Activated T-helper 17 cell treated with anti-CD3 and anti-CD28 coated beads, Interleukin-2, amount 50 U/mL, for 72 hours (primary cell): Measurements from ENCODE around the gene CEACAM6. TPM values are rescaled to one million over a fixed set of nuclear protein-coding genes. Genes with fewer than 3 reads are reported as not detected.
"Not testable (repeated sequence)": the region's sequence is repeated elsewhere in the genome, so short reads cannot be mapped to it uniquely, and the experiment has no call there.

Experiments used
- ATAC-seq: fragments of 150-1000 bp; cut with Tn5 transposase; replicated peaks from 2 replicates; pipeline ENCODE4 v1.10.0; 2021; ENCODE audit warnings: mild to moderate bottlenecking, moderate library complexity
- H3K27ac Mint-ChIP-seq: one replicate; pipeline ENCODE4 v1.8.0; 2022; ENCODE audit warnings: mixed read lengths
- H3K27me3 Mint-ChIP-seq: one replicate; pipeline ENCODE4 v1.8.0; 2022; ENCODE audit warnings: mixed read lengths
- H3K36me3 Mint-ChIP-seq: one replicate; pipeline ENCODE4 v1.8.0; 2022; ENCODE audit warnings: low read depth, mild to moderate bottlenecking, mixed read lengths
- H3K4me1 Mint-ChIP-seq: one replicate; pipeline ENCODE4 v1.8.0; 2022; ENCODE audit warnings: mixed read lengths
- H3K4me3 Mint-ChIP-seq: one replicate; pipeline ENCODE4 v1.8.0; 2022; ENCODE audit warnings: mild to moderate bottlenecking, mixed read lengths
- H3K9me3 Mint-ChIP-seq: one replicate; pipeline ENCODE4 v1.8.0; 2022; ENCODE audit warnings: mixed read lengths
- total RNA-seq, 2 donors: library from RNA; stranded (reverse); gene quantifications; one replicate each; pipeline ENCODE4 v1.2.3, GENCODE V29; 2022

CEACAM6 gene
- not detected for total RNA-seq

DNA sequence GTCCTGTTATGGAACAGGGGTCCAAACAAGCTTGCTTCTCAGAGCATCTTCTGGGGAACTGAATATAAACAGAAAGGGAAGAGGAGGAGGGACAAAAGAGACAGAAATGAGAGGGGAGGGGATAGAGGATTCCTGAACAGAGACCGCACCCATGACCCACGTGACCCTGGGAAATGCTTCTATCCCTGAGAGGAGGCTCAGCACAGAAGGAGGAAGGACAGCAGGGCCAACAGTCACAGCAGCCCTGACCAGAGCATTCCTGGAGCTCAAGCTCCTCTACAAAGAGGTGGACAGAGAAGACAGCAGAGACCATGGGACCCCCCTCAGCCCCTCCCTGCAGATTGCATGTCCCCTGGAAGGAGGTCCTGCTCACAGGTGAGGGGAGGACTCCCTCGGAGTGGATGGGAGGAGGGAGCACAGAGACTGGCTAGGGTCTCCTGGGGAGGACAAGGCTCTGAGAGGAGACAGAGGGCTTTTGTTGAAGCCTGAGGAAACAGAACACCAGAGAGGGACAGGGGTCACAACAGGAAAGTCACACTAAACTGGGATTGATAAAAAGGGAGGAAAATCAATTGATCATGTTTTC is at the start of gene CEACAM6:
Gene CEACAM6, plus strand, starts transcription at position 203 of the 586 bp plus-strand sequence. Its CDS starts 109 bp downstream, at position 312.
- H3K27me3 Mint-ChIP-seq = peaks cover 29% of the 10 kb centered on the region
- ATAC-seq = no peak
- H3K27ac Mint-ChIP-seq = no peak within 1 kb of the TSS
- H3K4me1 Mint-ChIP-seq = peaks cover 5% of the 10 kb centered on the region
- H3K9me3 Mint-ChIP-seq = no peaks in the 10 kb centered on the region
- H3K36me3 Mint-ChIP-seq = no peaks in the 10 kb centered on the region
- no peak within 1 kb of the TSS for H3K4me3 Mint-ChIP-seq

GRCh38 chr19:41706741-41707501 is 48.4 kb upstream of the CEACAM6 start:
- peak overlapping the region; percentile 46 for H3K4me3 Mint-ChIP-seq
- H3K9me3 Mint-ChIP-seq = no peaks in the 10 kb centered on the region
- no peaks in the 10 kb centered on the region for H3K4me1 Mint-ChIP-seq
- peaks cover 30% of the 10 kb centered on the region for H3K27me3 Mint-ChIP-seq
- peak; percentile 92 for ATAC-seq
- no peak overlapping the region for H3K27ac Mint-ChIP-seq
- no peaks in the 10 kb centered on the region for H3K36me3 Mint-ChIP-seq

DNA sequence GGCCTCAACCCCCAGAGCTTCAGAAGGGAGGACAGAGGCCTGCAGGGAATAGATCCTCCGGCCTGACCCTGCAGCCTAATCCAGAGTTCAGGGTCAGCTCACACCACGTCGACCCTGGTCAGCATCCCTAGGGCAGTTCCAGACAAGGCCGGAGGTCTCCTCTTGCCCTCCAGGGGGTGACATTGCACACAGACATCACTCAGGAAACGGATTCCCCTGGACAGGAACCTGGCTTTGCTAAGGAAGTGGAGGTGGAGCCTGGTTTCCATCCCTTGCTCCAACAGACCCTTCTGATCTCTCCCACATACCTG is 47.9 kb upstream of the CEACAM6 start:
- peaks cover 30% of the 10 kb centered on the region for H3K27me3 Mint-ChIP-seq
- H3K9me3 Mint-ChIP-seq = no peaks in the 10 kb centered on the region
- ATAC-seq = no peak
- H3K4me3 Mint-ChIP-seq = peak overlapping the region; percentile 46
- H3K27ac Mint-ChIP-seq = no peak overlapping the region
- no peaks in the 10 kb centered on the region for H3K36me3 Mint-ChIP-seq
- H3K4me1 Mint-ChIP-seq = no peaks in the 10 kb centered on the region

GRCh38 chr19:41707871-41708371 is 47.4 kb upstream of the CEACAM6 start:
- ATAC-seq = no peak
- Mint-ChIP-seq H3K27me3 (peaks cover 30% of the 10 kb centered on the region), H3K27ac (no peak overlapping the region), H3K36me3 (no peaks in the 10 kb centered on the region), H3K4me3 (no peak overlapping the region), H3K9me3 (no peaks in the 10 kb centered on the region), H3K4me1 (no peaks in the 10 kb centered on the region)

DNA sequence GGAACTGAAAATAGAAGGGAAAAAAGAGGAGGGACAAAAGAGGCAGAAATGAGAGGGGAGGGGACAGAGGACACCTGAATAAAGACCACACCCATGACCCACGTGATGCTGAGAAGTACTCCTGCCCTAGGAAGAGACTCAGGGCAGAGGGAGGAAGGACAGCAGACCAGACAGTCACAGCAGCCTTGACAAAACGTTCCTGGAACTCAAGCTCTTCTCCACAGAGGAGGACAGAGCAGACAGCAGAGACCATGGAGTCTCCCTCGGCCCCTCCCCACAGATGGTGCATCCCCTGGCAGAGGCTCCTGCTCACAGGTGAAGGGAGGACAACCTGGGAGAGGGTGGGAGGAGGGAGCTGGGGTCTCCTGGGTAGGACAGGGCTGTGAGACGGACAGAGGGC is 46.8 kb upstream of the CEACAM6 start, which contains the start of gene CEACAM5:
Gene CEACAM5, plus strand, starts transcription at position 146 of the 400 bp plus-strand sequence. Its CDS starts 106 bp downstream, at position 252.
- no peaks in the 10 kb centered on the region for H3K36me3 Mint-ChIP-seq
- H3K27ac Mint-ChIP-seq = peak within 1 kb of the TSS; percentile 40
- ATAC-seq = no peak
- no peak within 1 kb of the TSS for H3K4me3 Mint-ChIP-seq
- peaks cover 33% of the 10 kb centered on the region for H3K27me3 Mint-ChIP-seq
- no peaks in the 10 kb centered on the region for H3K9me3 Mint-ChIP-seq
- H3K4me1 Mint-ChIP-seq = no peaks in the 10 kb centered on the region

GRCh38 chr19:41709516-41709915 is 45.8 kb upstream of the CEACAM6 start:
- not testable (repeated sequence) for H3K36me3 Mint-ChIP-seq, H3K27ac Mint-ChIP-seq, H3K9me3 Mint-ChIP-seq, ATAC-seq, H3K4me1 Mint-ChIP-seq, H3K4me3 Mint-ChIP-seq
- peaks cover 31% of the 10 kb centered on the region for H3K27me3 Mint-ChIP-seq

- Mint-ChIP-seq H3K27me3 (peaks cover 28% of the 10 kb centered on the region), H3K9me3 (no peaks in the 10 kb centered on the region), H3K27ac (no peak overlapping the region), H3K36me3 (no peaks in the 10 kb centered on the region), H3K4me3 (no peak overlapping the region), H3K4me1 (no peaks in the 10 kb centered on the region)
- no peak for ATAC-seq
Observed at GRCh38 chr19:41709951-41710645, 45.2 kb upstream of the CEACAM6 start.

DNA sequence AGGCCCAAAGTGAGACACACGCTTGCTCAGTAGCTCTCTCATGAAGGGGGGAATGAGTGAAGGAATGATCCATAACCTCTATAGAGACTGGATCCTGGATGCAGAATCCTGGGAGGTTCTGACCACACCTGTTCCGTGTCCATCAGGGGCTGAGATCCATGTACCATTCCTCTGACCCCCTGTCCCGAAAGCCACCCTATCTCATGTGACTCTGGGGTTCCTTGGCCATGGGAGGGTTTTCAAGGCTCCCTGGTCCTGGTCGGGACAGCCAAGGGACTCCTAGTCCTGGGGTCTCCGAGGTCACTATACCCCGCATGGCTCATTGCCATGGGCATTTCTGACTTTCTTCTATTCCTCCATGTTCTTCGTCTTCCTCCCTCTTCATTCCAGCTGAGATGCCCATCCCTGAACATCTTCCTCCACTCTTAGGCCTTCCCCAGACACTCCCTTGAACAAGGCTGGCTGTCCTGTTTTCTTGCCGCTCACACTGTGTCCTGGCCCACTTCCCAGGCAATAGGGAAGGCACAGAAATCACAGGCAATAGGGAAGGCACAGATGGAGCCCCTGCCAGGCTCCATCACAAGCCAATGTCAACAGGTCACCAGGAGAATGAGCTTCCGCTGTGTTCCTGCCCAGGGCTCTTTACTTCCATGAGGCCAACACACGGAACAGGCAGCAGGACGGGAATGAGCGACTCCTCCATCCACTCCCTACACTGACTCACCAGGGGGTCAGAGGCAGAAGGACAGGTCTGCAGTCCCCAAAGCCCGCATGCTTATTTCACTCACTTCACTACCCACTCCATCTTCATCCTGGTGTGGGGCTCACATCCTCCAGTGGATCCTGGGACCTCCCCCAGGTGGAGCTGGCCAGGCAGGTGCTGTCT is 43.7 kb upstream of the CEACAM6 start:
- ATAC-seq = no peak
- H3K4me3 Mint-ChIP-seq = no peak overlapping the region
- no peaks in the 10 kb centered on the region for H3K36me3 Mint-ChIP-seq
- H3K27ac Mint-ChIP-seq = no peak overlapping the region
- no peaks in the 10 kb centered on the region for H3K9me3 Mint-ChIP-seq
- H3K27me3 Mint-ChIP-seq = peaks cover 30% of the 10 kb centered on the region
- no peaks in the 10 kb centered on the region for H3K4me1 Mint-ChIP-seq

DNA sequence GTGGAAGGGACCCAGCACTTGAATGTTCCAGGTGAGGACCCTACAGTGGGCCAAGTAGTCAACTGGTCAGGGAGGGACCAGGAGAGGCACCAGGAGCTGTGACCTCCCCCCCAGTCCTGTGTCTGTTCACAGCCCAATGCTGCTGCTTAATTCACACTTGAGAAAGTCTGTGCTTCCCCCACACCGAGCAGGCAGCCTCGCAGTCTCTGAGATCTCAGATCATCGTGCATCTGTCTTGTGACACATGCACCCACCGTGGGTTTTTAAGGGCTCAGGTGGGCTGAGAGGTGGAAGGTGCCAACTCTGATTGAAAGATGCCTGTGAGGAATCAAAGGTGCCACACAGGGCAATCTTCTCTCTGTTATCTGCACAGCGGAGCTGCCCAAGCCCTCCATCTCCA is 40.7 kb upstream of the CEACAM6 start:
- H3K27me3 Mint-ChIP-seq = peaks cover 28% of the 10 kb centered on the region
- no peak for ATAC-seq
- no peaks in the 10 kb centered on the region for H3K9me3 Mint-ChIP-seq
- no peak overlapping the region for H3K27ac Mint-ChIP-seq
- H3K4me1 Mint-ChIP-seq = no peaks in the 10 kb centered on the region
- H3K4me3 Mint-ChIP-seq = no peak overlapping the region
- H3K36me3 Mint-ChIP-seq = no peaks in the 10 kb centered on the region

DNA sequence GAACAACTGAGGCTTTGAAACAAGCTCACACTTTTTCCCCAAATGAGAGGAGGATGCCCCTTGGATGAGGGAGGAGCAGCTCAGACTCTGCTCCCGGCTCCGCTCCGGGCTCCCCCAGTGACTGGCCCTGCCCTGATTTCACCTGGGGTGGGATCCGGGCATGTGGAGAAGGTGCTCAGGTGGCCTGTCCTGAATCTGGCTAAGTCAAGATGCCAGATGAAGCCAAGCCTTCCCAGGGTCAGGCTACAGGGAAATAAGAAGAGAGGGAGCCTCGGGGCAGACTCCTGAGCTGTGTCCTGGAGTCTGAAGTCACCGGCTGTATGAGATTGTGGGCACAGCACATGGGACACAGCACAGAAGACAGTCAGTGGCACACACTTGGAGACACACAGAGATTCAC is 36.6 kb upstream of the CEACAM6 start:
- Mint-ChIP-seq H3K27ac (no peak overlapping the region), H3K27me3 (peaks cover 24% of the 10 kb centered on the region), H3K4me3 (no peak overlapping the region), H3K36me3 (no peaks in the 10 kb centered on the region), H3K9me3 (no peaks in the 10 kb centered on the region), H3K4me1 (no peaks in the 10 kb centered on the region)
- no peak for ATAC-seq

DNA sequence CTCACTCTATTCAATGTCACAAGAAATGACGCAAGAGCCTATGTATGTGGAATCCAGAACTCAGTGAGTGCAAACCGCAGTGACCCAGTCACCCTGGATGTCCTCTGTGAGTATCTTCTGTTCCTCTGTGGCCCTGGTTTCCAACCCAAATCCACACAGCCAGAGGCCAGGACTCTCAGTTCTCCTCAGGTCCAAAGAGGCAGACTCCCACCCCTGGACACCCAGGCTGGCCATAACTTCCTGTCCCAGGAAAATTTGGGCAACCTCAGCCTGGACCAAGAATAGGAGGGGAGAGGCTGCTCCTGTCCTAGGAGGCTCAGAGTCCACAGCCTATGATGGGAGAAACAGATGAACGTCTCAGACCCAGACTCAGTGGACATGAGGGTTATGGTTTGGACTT is 35.2 kb upstream of the CEACAM6 start:
- ATAC-seq = no peak
- Mint-ChIP-seq H3K36me3 (no peaks in the 10 kb centered on the region), H3K4me1 (no peaks in the 10 kb centered on the region), H3K27me3 (peaks cover 28% of the 10 kb centered on the region), H3K4me3 (no peak overlapping the region), H3K9me3 (no peaks in the 10 kb centered on the region), H3K27ac (no peak overlapping the region)

- Mint-ChIP-seq H3K27me3 (peaks cover 29% of the 10 kb centered on the region), H3K9me3 (no peaks in the 10 kb centered on the region), H3K4me3 (no peak overlapping the region), H3K36me3 (no peaks in the 10 kb centered on the region), H3K27ac (no peak overlapping the region), H3K4me1 (no peaks in the 10 kb centered on the region)
- ATAC-seq = no peak
Observed at GRCh38 chr19:41726493-41726892, 28.8 kb upstream of the CEACAM6 start.

DNA sequence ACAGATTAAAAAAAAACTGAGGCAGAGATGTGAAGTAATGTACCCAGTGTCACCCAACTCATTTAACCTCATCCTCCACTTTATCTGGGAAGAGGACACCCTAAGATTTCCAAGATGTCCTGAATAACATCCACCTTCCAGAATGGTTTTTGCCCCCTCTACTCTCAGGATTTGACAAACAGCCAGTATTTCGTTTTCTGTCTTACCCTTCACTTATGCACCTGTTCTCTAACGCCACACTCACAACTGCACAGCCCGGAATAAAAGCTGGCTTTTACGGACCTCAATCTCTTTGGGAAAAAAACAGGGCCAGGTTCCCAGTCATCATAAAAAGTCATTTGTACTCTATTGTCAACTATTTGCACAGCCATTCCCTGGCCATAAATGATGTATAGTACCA is 21.2 kb upstream of the CEACAM6 start:
- no peak for ATAC-seq
- no peak overlapping the region for H3K4me3 Mint-ChIP-seq
- no peaks in the 10 kb centered on the region for H3K36me3 Mint-ChIP-seq
- peaks cover 4% of the 10 kb centered on the region for H3K4me1 Mint-ChIP-seq
- H3K27me3 Mint-ChIP-seq = peaks cover 28% of the 10 kb centered on the region
- H3K27ac Mint-ChIP-seq = no peak overlapping the region
- H3K9me3 Mint-ChIP-seq = no peaks in the 10 kb centered on the region

DNA sequence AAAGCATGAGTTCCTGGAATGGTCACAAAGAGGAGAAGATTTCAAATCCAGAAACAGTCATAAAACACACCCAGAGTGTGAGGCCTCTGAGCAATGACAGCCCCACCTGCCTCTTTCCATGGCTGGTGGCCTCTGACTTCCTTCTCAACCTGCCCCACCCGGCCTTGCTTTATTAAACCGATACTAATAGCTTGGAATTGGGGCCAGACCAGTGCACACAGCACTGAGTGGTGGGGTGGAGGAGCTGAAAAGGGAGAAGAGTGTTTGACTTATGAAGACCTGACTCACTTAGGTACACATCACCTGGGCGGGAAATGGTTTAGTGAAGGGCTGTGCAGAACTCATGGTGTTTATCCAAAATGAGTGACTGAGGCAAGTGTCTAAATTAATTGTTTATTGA is 20.7 kb upstream of the CEACAM6 start:
- no peak for ATAC-seq
- H3K4me1 Mint-ChIP-seq = peaks cover 6% of the 10 kb centered on the region

More for the DNA sequence above, 20.7 kb upstream of the CEACAM6 start:
- H3K36me3 Mint-ChIP-seq = no peaks in the 10 kb centered on the region
- peaks cover 29% of the 10 kb centered on the region for H3K27me3 Mint-ChIP-seq
- no peak overlapping the region for H3K4me3 Mint-ChIP-seq
- no peaks in the 10 kb centered on the region for H3K9me3 Mint-ChIP-seq
- H3K27ac Mint-ChIP-seq = no peak overlapping the region
